H1 (cell line): Measurements from ENCODE around the gene CCDC88A. TPM values are rescaled to one million over a fixed set of nuclear protein-coding genes. Genes with fewer than 3 reads are reported as not detected.
A peak's percentile ranks its signal among the peaks of the same experiment; 100 is the strongest.

ENCODE experiments used
- CTCF ChIA-PET: fragments of 300-600 bp; sonication (Branson Sonifier 250); formaldehyde crosslinking; loops from one replicate; lab custom pipeline; 2021; ENCODE audit not compliant: partially characterized antibody; lab: Charles Lee
- POLR2A ChIA-PET: fragments of 300-600 bp; sonication (Branson Sonifier 250); formaldehyde crosslinking; loops from one replicate; lab custom pipeline; 2021; ENCODE audit warnings: inconsistent platforms; ENCODE audit not compliant: partially characterized antibody; lab: Charles Lee
- DNase-seq, 2 experiments: peaks; one replicate each; pipeline versions ENCODE4 v3.0.0 to v3.0.0-alpha.2; 2010 to 2022; ENCODE audit warnings: low spot score in 2 of 2, low read depth in 1 of 2, mixed read lengths in 1 of 2
- FAIRE-seq: peaks from 2 replicates; lab custom pipeline; 2011; peaks lifted over from hg19 to GRCh38; lab: Jason Lieb, UNC
- H2AFZ ChIP-seq: 2 replicates; pipeline ENCODE4 v1.8.1; 2012; ENCODE audit warnings: low read length, inconsistent platforms
- H2AK5ac ChIP-seq: 2 replicates; pipeline ENCODE4 v1.6.1; 2013; ENCODE audit warnings: low read depth, low read length
- H2BK120ac ChIP-seq: replicated peaks from 2 replicates; pipeline ENCODE3; 2013; ENCODE audit warnings: low read depth, low read length, inconsistent platforms
- H2BK12ac ChIP-seq: 2 replicates; pipeline ENCODE4 v1.6.1; 2013; ENCODE audit warnings: low read depth, low read length
- H2BK15ac ChIP-seq: 2 replicates; pipeline ENCODE4 v1.6.1; 2013; ENCODE audit warnings: low read length
- H2BK20ac ChIP-seq: 2 replicates; pipeline ENCODE4 v1.6.1; 2013; ENCODE audit warnings: low read length
- H2BK5ac ChIP-seq: 2 replicates; pipeline ENCODE4 v1.6.1; 2013; ENCODE audit warnings: low read depth, low read length
- H3K14ac ChIP-seq: 2 replicates; pipeline ENCODE4 v1.6.1; 2013; ENCODE audit warnings: inconsistent platforms; ENCODE audit not compliant: insufficient read length
- H3K18ac ChIP-seq: 2 replicates; pipeline ENCODE4 v1.6.1; 2013; ENCODE audit warnings: low read length; ENCODE audit errors: extremely low read depth
- H3K23ac ChIP-seq: 2 replicates; pipeline ENCODE4 v1.6.1; 2013; ENCODE audit warnings: inconsistent platforms; ENCODE audit not compliant: insufficient read length
- H3K23me2 ChIP-seq: 2 replicates; pipeline ENCODE4 v1.6.1; 2013; ENCODE audit warnings: low read depth, low read length
- H3K27ac ChIP-seq: 2 replicates; pipeline ENCODE4 v1.6.1; 2011; ENCODE audit warnings: low read depth, low read length, inconsistent platforms
- H3K27me3 ChIP-seq, 4 experiments: replicated peaks in 1 of 4; 1 replicate in 1 of 4; 2 replicates in 3 of 4; pipeline versions ENCODE4 v1.6.1 to v1.8.1; 2011 to 2013; ENCODE audit warnings: low read length in 3 of 4, mild to moderate bottlenecking in 3 of 4, inconsistent platforms in 2 of 4, mixed read lengths in 2 of 4, moderate library complexity in 1 of 4; ENCODE audit not compliant: control insufficient read depth in 3 of 4, insufficient read depth in 3 of 4; ENCODE audit errors: extremely low read depth in 1 of 4
- H3K36me3 ChIP-seq, 4 experiments: 2 replicates each; pipeline versions ENCODE4 v1.6.1 to v1.8.1; 2011 to 2013; ENCODE audit warnings: mild to moderate bottlenecking in 4 of 4, low read length in 3 of 4, moderate library complexity in 2 of 4, control low read depth in 1 of 4, inconsistent platforms in 1 of 4; ENCODE audit not compliant: insufficient read depth in 4 of 4, control insufficient read depth in 2 of 4
- H3K4ac ChIP-seq: replicated peaks from 2 replicates; pipeline ENCODE3; 2013; ENCODE audit warnings: low read length, low read depth, mixed read lengths, inconsistent platforms; ENCODE audit not compliant: insufficient read length
- H3K4me1 ChIP-seq, 4 experiments: replicated peaks in 1 of 4; 1 replicate in 1 of 4; 2 replicates in 3 of 4; pipeline versions ENCODE4 v1.6.1 to v1.8.1; 2011 to 2013; ENCODE audit warnings: low read length in 3 of 4, inconsistent platforms in 2 of 4, mixed read lengths in 1 of 4; ENCODE audit not compliant: insufficient read depth in 4 of 4, control insufficient read depth in 3 of 4
- H3K4me2 ChIP-seq, 2 experiments: 2 replicates each; pipeline versions ENCODE4 v1.6.1 to v1.8.1; 2011 to 2013; ENCODE audit warnings: low read depth in 2 of 2, low read length in 2 of 2, control low read depth in 1 of 2, inconsistent platforms in 1 of 2, mild to moderate bottlenecking in 1 of 2; ENCODE audit not compliant: insufficient read depth in 1 of 2
- H3K4me3 ChIP-seq, 4 experiments: fragments of 200-600, 300-600 bp in 1 of 4; sonication (generic), shearing (Covaris generic), sonication (Bioruptor Twin) in 1 of 4; 2 replicates each; pipeline versions ENCODE4 v1.5.1 to v1.8.1; 2011 to 2016; ENCODE audit warnings: low read length in 4 of 4, low read depth in 3 of 4, control low read depth in 2 of 4, inconsistent platforms in 2 of 4, mild to moderate bottlenecking in 2 of 4, mixed read lengths in 1 of 4, moderate library complexity in 1 of 4; ENCODE audit not compliant: insufficient read depth in 2 of 4; ENCODE audit errors: extremely low read depth in 1 of 4
- H3K56ac ChIP-seq: replicated peaks from 2 replicates; pipeline ENCODE3; 2013; ENCODE audit warnings: low read depth, mild to moderate bottlenecking, mixed read lengths, low read length, inconsistent platforms; ENCODE audit not compliant: insufficient read length
- H3K79me1 ChIP-seq: 2 replicates; pipeline ENCODE4 v1.6.1; 2013; ENCODE audit warnings: low read depth, low read length, control low read depth
- H3K79me2 ChIP-seq, 2 experiments: 2 replicates each; pipeline versions ENCODE4 v1.6.1 to v1.8.1; 2012 to 2013; ENCODE audit warnings: low read length in 2 of 2, mild to moderate bottlenecking in 2 of 2, inconsistent platforms in 1 of 2; ENCODE audit not compliant: insufficient read depth in 2 of 2, control insufficient read depth in 1 of 2
- H3K9ac ChIP-seq, 4 experiments: replicated peaks in 1 of 4; 1 replicate in 1 of 4; 2 replicates in 3 of 4; pipeline versions ENCODE4 v1.6.1 to v1.8.1; 2011 to 2013; ENCODE audit warnings: low read depth in 3 of 4, low read length in 3 of 4, control low read depth in 2 of 4, mild to moderate bottlenecking in 2 of 4, moderate library complexity in 2 of 4, inconsistent platforms in 1 of 4; ENCODE audit errors: extremely low read depth in 1 of 4
- H3K9me3 ChIP-seq, 2 experiments: 2 replicates each; pipeline versions ENCODE4 v1.6.1 to v1.8.1; 2012 to 2013; ENCODE audit warnings: mild to moderate bottlenecking in 2 of 2, moderate library complexity in 2 of 2, control low read depth in 1 of 2, inconsistent platforms in 1 of 2, low read depth in 1 of 2, low read length in 1 of 2, mixed read lengths in 1 of 2; ENCODE audit not compliant: insufficient read depth in 2 of 2
- H4K20me1 ChIP-seq, 2 experiments: replicated peaks in 1 of 2; 2 replicates each; pipeline versions ENCODE3 to v1.8.1; 2011 to 2013; ENCODE audit warnings: inconsistent platforms in 2 of 2, low read length in 2 of 2, mild to moderate bottlenecking in 1 of 2; ENCODE audit not compliant: insufficient read depth in 2 of 2, control insufficient read depth in 1 of 2
- H4K5ac ChIP-seq: 2 replicates; pipeline ENCODE4 v1.6.1; 2013; ENCODE audit warnings: low read length, low read depth, mixed read lengths, inconsistent platforms; ENCODE audit not compliant: insufficient read length
- H4K8ac ChIP-seq: 2 replicates; pipeline ENCODE4 v1.8.0; 2013; ENCODE audit warnings: mild to moderate bottlenecking, moderate library complexity, low read length, inconsistent platforms; ENCODE audit not compliant: insufficient read depth; ENCODE audit errors: extremely low read depth
- H4K91ac ChIP-seq: replicated peaks from 2 replicates; pipeline ENCODE3; 2013; ENCODE audit warnings: low read length, mixed read lengths, inconsistent platforms; ENCODE audit not compliant: insufficient read length
- CHD2 ChIP-seq: IDR thresholded peaks from 2 replicates; pipeline ENCODE4 v1.6.1; 2012; ENCODE audit warnings: low read length, improper control_type of control experiment
- RAD21 ChIP-seq, 2 experiments: IDR thresholded peaks in 1 of 2; conservative IDR thresholded peaks in 1 of 2; 2 replicates each; pipeline ENCODE4 v1.6.1; 2011; ENCODE audit warnings: low read depth in 2 of 2, low read length in 2 of 2, improper control_type of control experiment in 1 of 2, inconsistent platforms in 1 of 2, mild to moderate bottlenecking in 1 of 2, moderate library complexity in 1 of 2
- TAF7 ChIP-seq: optimal IDR thresholded peaks from 2 replicates; pipeline ENCODE3; 2011; ENCODE audit warnings: low read depth, mild to moderate bottlenecking, inconsistent platforms, low read length, moderate library complexity, borderline replicate concordance
- whole genome bisulfite sequencing, 2 experiments: shearing (Covaris generic) in 1 of 2; methylation state at CpG; one replicate each; pipeline versions ENCODE4 v1.1.6 to v1.1.7; 2013 to 2015; ENCODE audit warnings: low lambda C conversion rate in 2 of 2, mixed read lengths in 2 of 2, inconsistent platforms in 1 of 2, low coverage in 1 of 2, missing lambda C conversion rate in 1 of 2; ENCODE audit not compliant: insufficient replicate concordance in 2 of 2, insufficient coverage in 1 of 2, insufficient read length in 1 of 2; ENCODE audit errors: extremely low coverage in 1 of 2, missing lambda C conversion rate in 1 of 2; 5-methylcytosine and 5-hydroxymethylcytosine counted together
- polyA plus RNA-seq, 7 experiments: library from polyadenylated mRNA; depleted of rRNA in 3 of 7; stranded (reverse) in 5 of 7; unstranded in 2 of 7; fragments of >200 nt in 5 of 7; fragments of 200-250 nt in 2 of 7; gene quantifications; 1 replicate in 5 of 7; 2 replicates in 1 of 7; 4 replicates in 1 of 7; pipeline versions ENCODE4 v1.2.1 to v1.2.3, GENCODE V29; 2011 to 2013; ENCODE audit warnings: missing spikeins in 2 of 7, mixed read lengths in 2 of 7
- total RNA-seq: library from RNA; stranded (reverse); fragmentation: NEBNext Ultra II Directional; extraction: Animal tissue kit (Norgen Biotek cat#: 25700); gene quantifications from 2 replicates; pipeline ENCODE4 v1.2.1, GENCODE V29; 2021

The CCDC88A gene
- total and polyA plus RNA-seq, 2 of the 8 experiments (the other 6 are each of a cell fraction or from before 2014, with no cell fraction given), result 27.0 to 98.0 TPM

DNA sequence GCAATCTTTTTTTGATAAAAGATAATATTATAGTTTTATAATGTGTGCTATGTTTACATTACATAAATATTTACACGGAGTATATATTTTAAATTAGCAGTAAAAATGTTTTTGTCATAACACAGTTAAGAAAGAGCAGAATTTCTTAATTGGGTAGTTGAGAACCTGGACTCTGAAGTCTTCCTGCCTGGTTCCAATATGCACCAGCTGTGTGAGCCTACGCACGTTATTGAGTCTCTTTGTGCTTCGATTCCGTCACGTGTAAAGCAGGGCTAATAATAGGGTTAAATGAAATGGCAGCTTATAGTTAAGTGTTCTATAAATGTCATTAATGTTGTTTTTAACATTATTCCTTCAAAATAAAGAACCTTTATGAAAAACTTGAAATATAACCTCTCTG lies 1.2 kb upstream of the CCDC88A start:
- no peak overlapping the region for H2BK12ac ChIP-seq
- no peak for DNase-seq
- no peak overlapping the region for H2AK5ac ChIP-seq
- no peak overlapping the region for H2BK120ac ChIP-seq
- no peaks in the 10 kb centered on the region for H3K9me3 ChIP-seq
- CTCF ChIA-PET, result interaction anchor here (0.8 to 1.1 kb wide), 2 partner anchors 11 to 276 kb away, joined by 3 read pairs; no protein-coding TSS in a partner anchor
- H4K5ac ChIP-seq, result no peak overlapping the region
- peak overlapping the region; percentile 19; the same call in 1 of the 2 replicates for H2AFZ ChIP-seq
- H3K23me2 ChIP-seq, result peaks cover 10% of the 10 kb centered on the region
- H3K18ac ChIP-seq, result no peak overlapping the region
- H3K36me3 ChIP-seq, result no peaks in the 10 kb centered on the region
- no peaks in the 10 kb centered on the region; a peak in 1 of 7 replicates for H3K27me3 ChIP-seq
- H3K14ac ChIP-seq, result no peak overlapping the region
- H2BK5ac ChIP-seq, result no peak overlapping the region
- no peak overlapping the region for H3K23ac ChIP-seq
- no peaks in the 10 kb centered on the region for H3K4me1 ChIP-seq
- no peak for TF ChIP-seq CHD2
- TF ChIP-seq RAD21 (IDR thresholded peaks at IDR 0.05 in 1 of 2, conservative IDR thresholded peaks at IDR 0.05 in 1 of 2; ENCODE audit: low read depth in 2 of 2, low read length in 2 of 2), result no peak
- no peak for TF ChIP-seq TAF7
- no peak overlapping the region for H3K4ac ChIP-seq
- H3K4me2 ChIP-seq, result peak overlapping the region in 1 of 2 experiments; percentile 99; a peak in 1 of 4 replicates
- peaks cover 0 to 30% of the 10 kb centered on the region in 2 experiments; a peak in 3 of 4 replicates for H3K79me2 ChIP-seq
- no peak overlapping the region for H3K27ac ChIP-seq
- H2BK15ac ChIP-seq, result no peak overlapping the region
- no peak overlapping the region for H2BK20ac ChIP-seq
- 96% methylated on average over 6 of the region's 6 CpGs; no CpG with 5 or more reads in 1 of the 2 experiments for WGBS, 2 experiments
- no peak overlapping the region for H3K4me3 ChIP-seq
- FAIRE-seq, result no peak
- POLR2A ChIA-PET, result interaction anchor here (1.3 kb wide), 1 partner anchor 99 kb away, joined by 3 read pairs; the partner anchor contains the start of gene CFAP36
- no peak overlapping the region for H4K91ac ChIP-seq
- no peak overlapping the region for H3K56ac ChIP-seq
- H3K79me1 ChIP-seq, result 0 out of 2 replicates have a peak, but pooled peaks cover 3% of the 10 kb centered on the region
- no peak overlapping the region for H4K8ac ChIP-seq
- H3K9ac ChIP-seq, result no peak overlapping the region
- H4K20me1 ChIP-seq, result no peaks in the 10 kb centered on the region
